SU-DHL-6 (cell line): ENCODE results near the gene ZSWIM3.

ENCODE experiments used
- EZH2phosphoT487 ChIP-seq: fragments of 200-600 bp; sonication (generic), shearing (Covaris generic); conservative IDR thresholded peaks from 2 replicates; pipeline ENCODE4 v1.6.1; 2018; ENCODE audit warnings: mild to moderate bottlenecking, antibody characterized with exemption, low read length, moderate library complexity, mixed read lengths
- TF ChIP-seq, protein P1 (sequence below): fragments of 200-600 bp; sonication (generic); IDR thresholded peaks from one replicate; pipeline ENCODE4 v1.5.1; 2017; ENCODE audit warnings: antibody characterized with exemption, mild to moderate bottlenecking, low read length, moderate library complexity; ENCODE audit not compliant: insufficient read depth, poor library complexity, severe bottlenecking

DNA sequence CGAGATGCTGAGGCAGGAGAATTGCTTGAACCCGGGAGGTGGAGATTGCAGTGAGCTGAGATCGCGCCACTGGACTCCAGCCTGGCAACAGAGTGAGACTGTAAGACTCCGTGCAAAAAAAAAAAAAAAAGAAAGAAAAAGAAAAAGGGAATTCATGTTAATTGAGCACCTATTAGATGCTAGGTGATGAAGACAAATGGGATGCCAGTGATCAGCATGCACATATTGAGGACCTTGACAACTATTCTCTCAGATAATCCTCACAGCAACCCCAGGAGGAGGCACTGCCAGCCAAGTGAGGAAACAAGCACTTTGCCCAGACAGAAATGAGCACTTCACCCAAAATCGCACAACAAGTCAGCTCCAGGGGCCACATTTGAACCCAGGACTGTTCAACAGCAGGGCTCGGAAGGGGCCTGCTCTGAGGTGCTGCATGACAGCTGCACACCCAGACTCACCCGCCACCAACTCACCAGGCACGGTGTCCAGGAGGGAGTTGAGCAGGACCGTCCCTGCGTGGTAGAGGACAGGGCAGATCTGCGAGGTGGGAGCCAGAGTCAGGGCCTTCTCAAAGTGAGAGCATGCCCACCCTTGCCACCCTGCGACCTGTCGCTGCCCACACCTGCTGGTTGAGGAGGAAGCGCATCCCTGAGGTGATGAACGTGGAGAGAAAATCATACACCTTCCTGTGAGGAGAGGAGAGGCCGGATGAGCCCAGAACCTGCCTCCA lies 50.0 kb downstream of the ZSWIM3 start:
- TF ChIP-seq, protein P1, sequence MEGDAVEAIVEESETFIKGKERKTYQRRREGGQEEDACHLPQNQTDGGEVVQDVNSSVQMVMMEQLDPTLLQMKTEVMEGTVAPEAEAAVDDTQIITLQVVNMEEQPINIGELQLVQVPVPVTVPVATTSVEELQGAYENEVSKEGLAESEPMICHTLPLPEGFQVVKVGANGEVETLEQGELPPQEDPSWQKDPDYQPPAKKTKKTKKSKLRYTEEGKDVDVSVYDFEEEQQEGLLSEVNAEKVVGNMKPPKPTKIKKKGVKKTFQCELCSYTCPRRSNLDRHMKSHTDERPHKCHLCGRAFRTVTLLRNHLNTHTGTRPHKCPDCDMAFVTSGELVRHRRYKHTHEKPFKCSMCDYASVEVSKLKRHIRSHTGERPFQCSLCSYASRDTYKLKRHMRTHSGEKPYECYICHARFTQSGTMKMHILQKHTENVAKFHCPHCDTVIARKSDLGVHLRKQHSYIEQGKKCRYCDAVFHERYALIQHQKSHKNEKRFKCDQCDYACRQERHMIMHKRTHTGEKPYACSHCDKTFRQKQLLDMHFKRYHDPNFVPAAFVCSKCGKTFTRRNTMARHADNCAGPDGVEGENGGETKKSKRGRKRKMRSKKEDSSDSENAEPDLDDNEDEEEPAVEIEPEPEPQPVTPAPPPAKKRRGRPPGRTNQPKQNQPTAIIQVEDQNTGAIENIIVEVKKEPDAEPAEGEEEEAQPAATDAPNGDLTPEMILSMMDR: no peak
- TF ChIP-seq EZH2phosphoT487: no peak
